ENCODE results near the gene NCLN.

- TF ChIP-seq EZH2 (IDR thresholded peaks at IDR 0.05; ENCODE audit: low read length, unreplicated experiment) (no peak), EZH2phosphoT487 (IDR thresholded peaks at IDR 0.05; ENCODE audit: borderline replicate concordance, low read length) (no peak)
- TF ChIP-seq, protein P1, sequence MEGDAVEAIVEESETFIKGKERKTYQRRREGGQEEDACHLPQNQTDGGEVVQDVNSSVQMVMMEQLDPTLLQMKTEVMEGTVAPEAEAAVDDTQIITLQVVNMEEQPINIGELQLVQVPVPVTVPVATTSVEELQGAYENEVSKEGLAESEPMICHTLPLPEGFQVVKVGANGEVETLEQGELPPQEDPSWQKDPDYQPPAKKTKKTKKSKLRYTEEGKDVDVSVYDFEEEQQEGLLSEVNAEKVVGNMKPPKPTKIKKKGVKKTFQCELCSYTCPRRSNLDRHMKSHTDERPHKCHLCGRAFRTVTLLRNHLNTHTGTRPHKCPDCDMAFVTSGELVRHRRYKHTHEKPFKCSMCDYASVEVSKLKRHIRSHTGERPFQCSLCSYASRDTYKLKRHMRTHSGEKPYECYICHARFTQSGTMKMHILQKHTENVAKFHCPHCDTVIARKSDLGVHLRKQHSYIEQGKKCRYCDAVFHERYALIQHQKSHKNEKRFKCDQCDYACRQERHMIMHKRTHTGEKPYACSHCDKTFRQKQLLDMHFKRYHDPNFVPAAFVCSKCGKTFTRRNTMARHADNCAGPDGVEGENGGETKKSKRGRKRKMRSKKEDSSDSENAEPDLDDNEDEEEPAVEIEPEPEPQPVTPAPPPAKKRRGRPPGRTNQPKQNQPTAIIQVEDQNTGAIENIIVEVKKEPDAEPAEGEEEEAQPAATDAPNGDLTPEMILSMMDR (conservative IDR thresholded peaks at IDR 0.05; ENCODE audit: low read depth, low read length): no peak
Measured at GRCh38 chr19:3153286-3154230, 32.2 kb upstream of the NCLN start.

Data from PC-3 (cell line).